PFSK-1 (cell line): ENCODE data around the gene MUC21.

Experiments
- FOXP2 ChIP-seq: optimal IDR thresholded peaks from 2 replicates; pipeline ENCODE3; 2011; ENCODE audit warnings: borderline replicate concordance, control low read depth, inconsistent platforms; ENCODE audit not compliant: insufficient read depth; ENCODE audit errors: extremely low read length, extremely low read depth
- POLR2AphosphoS5 ChIP-seq: IDR thresholded peaks from 2 replicates; pipeline ENCODE4 v1.6.1; 2012; ENCODE audit warnings: low read depth, mild to moderate bottlenecking, control low read depth, low read length, moderate library complexity
- SIN3A ChIP-seq: IDR thresholded peaks from 2 replicates; pipeline ENCODE4 v1.6.1; 2012; ENCODE audit warnings: mild to moderate bottlenecking, low read length, moderate library complexity, borderline replicate concordance; ENCODE audit not compliant: insufficient read depth

DNA sequence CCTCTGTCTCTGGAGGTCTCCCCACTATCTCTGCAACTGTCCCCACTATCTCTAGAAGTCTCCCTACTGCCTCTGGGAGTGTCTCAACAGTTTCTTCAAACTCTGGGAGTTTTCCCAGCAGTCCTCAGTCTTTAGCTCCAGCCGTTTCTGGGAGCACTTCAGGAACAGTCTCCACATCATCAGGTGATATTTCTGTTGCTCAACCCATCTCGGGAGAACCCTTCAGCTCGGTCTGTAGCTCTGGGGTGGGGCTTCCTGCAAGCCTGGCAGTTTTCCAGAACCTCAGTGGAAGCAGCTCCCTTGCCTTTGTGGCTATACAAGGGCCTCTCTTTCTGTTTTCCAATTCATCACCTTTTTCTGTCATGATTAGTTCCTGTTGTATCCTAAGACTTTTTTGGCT, 48.5 kb upstream of the MUC21 start:
- TF ChIP-seq FOXP2 (no peak), SIN3A (no peak), POLR2AphosphoS5 (no peak)
